ENCODE data around the gene FILIP1. TPM values are rescaled to one million over a fixed set of nuclear protein-coding genes. Genes with fewer than 3 reads are reported as not detected.

Gene FILIP1
- total and polyA plus RNA-seq, 2 of the 4 experiments (the other 2 are of a cell fraction) = under 0.01 to 0.03 TPM

GRCh38 chr6:75427329-75427728 lies 66.3 kb downstream of the FILIP1 start:
- TF ChIP-seq MAFK (IDR thresholded peaks at IDR 0.05; ENCODE audit: low read depth, low read length) (no peak), NFE2L2 (IDR thresholded peaks at IDR 0.05; ENCODE audit: low read depth, low read length) (no peak), POLR2A (IDR thresholded peaks at IDR 0.05; ENCODE audit: low read depth, low read length) (no peak), BHLHE40 (IDR thresholded peaks at IDR 0.05; ENCODE audit: low read depth, low read length) (no peak), CEBPB (IDR thresholded peaks at IDR 0.05; ENCODE audit: low read depth, low read length) (no peak), CHD1 (IDR thresholded peaks at IDR 0.05; ENCODE audit: low read depth, low read length) (no peak), MXI1 (IDR thresholded peaks at IDR 0.05; ENCODE audit: borderline replicate concordance, low read depth, low read length) (no peak), RAD21 (IDR thresholded peaks at IDR 0.05; ENCODE audit: low read length) (no peak), RCOR1 (IDR thresholded peaks at IDR 0.05; ENCODE audit: insufficient replicate concordance, low read length) (no peak), FOS (IDR thresholded peaks at IDR 0.05; ENCODE audit: low read depth, low read length) (no peak), SMC3 (IDR thresholded peaks at IDR 0.05; ENCODE audit: low read depth, low read length) (no peak)
- TF ChIP-seq, protein P1, sequence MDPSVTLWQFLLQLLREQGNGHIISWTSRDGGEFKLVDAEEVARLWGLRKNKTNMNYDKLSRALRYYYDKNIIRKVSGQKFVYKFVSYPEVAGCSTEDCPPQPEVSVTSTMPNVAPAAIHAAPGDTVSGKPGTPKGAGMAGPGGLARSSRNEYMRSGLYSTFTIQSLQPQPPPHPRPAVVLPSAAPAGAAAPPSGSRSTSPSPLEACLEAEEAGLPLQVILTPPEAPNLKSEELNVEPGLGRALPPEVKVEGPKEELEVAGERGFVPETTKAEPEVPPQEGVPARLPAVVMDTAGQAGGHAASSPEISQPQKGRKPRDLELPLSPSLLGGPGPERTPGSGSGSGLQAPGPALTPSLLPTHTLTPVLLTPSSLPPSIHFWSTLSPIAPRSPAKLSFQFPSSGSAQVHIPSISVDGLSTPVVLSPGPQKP (IDR thresholded peaks at IDR 0.05; ENCODE audit: borderline replicate concordance, low read depth, low read length) = no peak
- TF ChIP-seq, protein P2, sequence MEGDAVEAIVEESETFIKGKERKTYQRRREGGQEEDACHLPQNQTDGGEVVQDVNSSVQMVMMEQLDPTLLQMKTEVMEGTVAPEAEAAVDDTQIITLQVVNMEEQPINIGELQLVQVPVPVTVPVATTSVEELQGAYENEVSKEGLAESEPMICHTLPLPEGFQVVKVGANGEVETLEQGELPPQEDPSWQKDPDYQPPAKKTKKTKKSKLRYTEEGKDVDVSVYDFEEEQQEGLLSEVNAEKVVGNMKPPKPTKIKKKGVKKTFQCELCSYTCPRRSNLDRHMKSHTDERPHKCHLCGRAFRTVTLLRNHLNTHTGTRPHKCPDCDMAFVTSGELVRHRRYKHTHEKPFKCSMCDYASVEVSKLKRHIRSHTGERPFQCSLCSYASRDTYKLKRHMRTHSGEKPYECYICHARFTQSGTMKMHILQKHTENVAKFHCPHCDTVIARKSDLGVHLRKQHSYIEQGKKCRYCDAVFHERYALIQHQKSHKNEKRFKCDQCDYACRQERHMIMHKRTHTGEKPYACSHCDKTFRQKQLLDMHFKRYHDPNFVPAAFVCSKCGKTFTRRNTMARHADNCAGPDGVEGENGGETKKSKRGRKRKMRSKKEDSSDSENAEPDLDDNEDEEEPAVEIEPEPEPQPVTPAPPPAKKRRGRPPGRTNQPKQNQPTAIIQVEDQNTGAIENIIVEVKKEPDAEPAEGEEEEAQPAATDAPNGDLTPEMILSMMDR (conservative IDR thresholded peaks at IDR 0.05; ENCODE audit: low read depth, low read length) = no peak
- dilution Hi-C loops (cut with HindIII; ENCODE audit: low sequenced_read_pairs, unreplicated experiment) = no loop called here
- H3K4me3 ChIP-seq (ENCODE audit: insufficient read depth, low read depth, low read length) = no peak overlapping the region
- no peak overlapping the region for H3K56ac ChIP-seq (ENCODE audit: extremely low read depth, insufficient read depth, low read length)
- H3K27me3 ChIP-seq (ENCODE audit: control insufficient read depth, insufficient read depth, low read length) = no peaks in the 10 kb centered on the region
- no peak overlapping the region for H3K14ac ChIP-seq (replicated peaks; ENCODE audit: low read depth, low read length)
- ATAC-seq (ENCODE audit: low read depth) (no peak), DNase-seq (no peak)
- peak overlapping the region; percentile 40; the same call in 1 of the 2 replicates for H3K18ac ChIP-seq (ENCODE audit: low read depth, low read length)
- H4K5ac ChIP-seq (ENCODE audit: low read depth, low read length) = no peak overlapping the region
- in situ Hi-C loops (cut with MboI; ENCODE audit: low sequenced_read_pairs) = no loop called here
- H3K9me1 ChIP-seq (ENCODE audit: insufficient read depth, low read length) = peaks cover 5% of the 10 kb centered on the region; the same call in 1 of the 2 replicates
- no CpG with 5 or more reads among the region's 2 CpGs for WGBS, 2 experiments (ENCODE audit: extremely low coverage in 2 of 2, insufficient read length in 1 of 2)
- no peak overlapping the region for H2AFZ ChIP-seq (replicated peaks; ENCODE audit: low read length, poor library complexity)
- no peaks in the 10 kb centered on the region for H3K79me1 ChIP-seq (ENCODE audit: low read depth in 1 of 2, low read length in 2 of 2)
- CTCF ChIA-PET = no interaction called here
- no peak overlapping the region for H2BK120ac ChIP-seq (ENCODE audit: low read depth, low read length)
- no peak overlapping the region for H2BK20ac ChIP-seq (ENCODE audit: low read depth, low read length)
- H3K27ac ChIP-seq (ENCODE audit: insufficient read depth, low read length) = no peak overlapping the region
- H3K4ac ChIP-seq (ENCODE audit: low read depth, low read length) = no peak overlapping the region
- H3K4me1 ChIP-seq (ENCODE audit: control insufficient read depth, insufficient read depth, low read length) = peaks cover 9% of the 10 kb centered on the region
- no peak overlapping the region for H4K8ac ChIP-seq (ENCODE audit: low read depth in 2 of 2, low read length in 2 of 2)
- H2BK15ac ChIP-seq (ENCODE audit: low read depth, low read length) = no peak overlapping the region
- no TSS peak for BruUV-seq (replicated peaks)
- H3K4me2 ChIP-seq (ENCODE audit: low read depth, low read length) = no peak overlapping the region
- no peaks in the 10 kb centered on the region for H3K36me3 ChIP-seq (ENCODE audit: control insufficient read depth, insufficient read depth, low read length)
- no peak overlapping the region for H2AK5ac ChIP-seq (ENCODE audit: low read depth, low read length)
- no peaks in the 10 kb centered on the region for H3K9me3 ChIP-seq (ENCODE audit: control insufficient read depth, insufficient read depth, low read length)
- intact Hi-C loops (cut with micrococcal nuclease) = no loop called here
- POLR2A ChIA-PET (ENCODE audit: unreplicated experiment) = no interaction called here
- no peak overlapping the region for H3K9ac ChIP-seq (ENCODE audit: low read depth, low read length)
- no peaks in the 10 kb centered on the region for H4K20me1 ChIP-seq (ENCODE audit: insufficient read depth, low read length)
- H4K91ac ChIP-seq (ENCODE audit: insufficient read depth, low read depth, low read length) = no peak overlapping the region
- H2BK5ac ChIP-seq (ENCODE audit: low read depth, low read length, poor library complexity, severe bottlenecking) = no peak overlapping the region
- H2AK9ac ChIP-seq (replicated peaks; ENCODE audit: low read depth, low read length, poor library complexity) = no peak overlapping the region
- no peak overlapping the region for H3K23ac ChIP-seq (ENCODE audit: low read depth, low read length)

Measured in IMR-90 (cell line).